ENCODE measurements around the gene SLC26A11.

DNA sequence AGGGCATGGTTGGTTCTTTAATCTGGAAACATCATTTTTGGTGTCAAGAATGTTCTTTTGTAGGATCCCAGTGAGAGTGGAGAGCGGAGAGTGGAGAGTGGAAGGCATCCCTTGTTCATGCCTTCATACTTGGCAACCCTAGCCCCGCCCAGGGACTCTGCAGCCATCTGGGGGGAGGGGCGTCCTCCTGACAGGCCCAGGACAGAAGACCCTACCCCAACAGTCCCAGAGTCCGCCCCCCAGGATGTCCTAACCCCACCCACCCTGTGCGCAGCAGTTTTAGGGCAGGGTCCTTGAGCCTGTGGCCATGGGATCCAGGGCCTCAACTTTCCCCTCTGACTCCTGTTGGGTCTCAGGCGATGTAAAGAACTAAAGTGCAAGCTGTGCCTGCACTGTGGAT, 4.5 kb downstream of the SLC26A11 start:
- TF ChIP-seq CTCF (IDR thresholded peaks at IDR 0.05; ENCODE audit: insufficient read depth, low read depth, low read length) (no peak), EZH2 (IDR thresholded peaks at IDR 0.05; ENCODE audit: insufficient read depth, low read length) (no peak)
